GM23338 (cell line): Measurements from ENCODE around the gene ESR1. TPM values are rescaled to one million over a fixed set of nuclear protein-coding genes. Genes with fewer than 3 reads are reported as not detected.
A peak's percentile ranks its signal among the peaks of the same experiment; 100 is the strongest.

Source experiments
- ATAC-seq: fragments of 200-7000 bp; cut with Tn5 transposase; 3 replicates; pipeline ENCODE4 v1.9.1; 2020
- DNase-seq: peaks from one replicate; pipeline ENCODE4 v3.0.0-alpha.2; 2015; ENCODE audit warnings: low spot score
- H2AFZ ChIP-seq: fragments of 200-600 bp; sonication (generic); 2 replicates; pipeline ENCODE4 v1.8.0; 2016; ENCODE audit warnings: antibody characterized with exemption, mild to moderate bottlenecking, moderate library complexity
- H3F3A ChIP-seq: fragments of 200-600 bp; sonication (generic); replicated peaks from 2 replicates; pipeline ENCODE4 v1.8.0; 2017; ENCODE audit warnings: antibody characterized with exemption, mixed run types, low read depth
- H3K27ac ChIP-seq: fragments of 200-600 bp; sonication (generic); 2 replicates; pipeline ENCODE4 v1.6.1; 2016; ENCODE audit warnings: low read depth
- H3K27me3 ChIP-seq: fragments of 200-600 bp; sonication (generic); 2 replicates; pipeline ENCODE4 v1.8.0; 2016; ENCODE audit warnings: mild to moderate bottlenecking, mixed run types, moderate library complexity; ENCODE audit not compliant: insufficient read depth
- H3K36me3 ChIP-seq: fragments of 200-600 bp; sonication (generic); 2 replicates; pipeline ENCODE4 v1.8.0; 2016; ENCODE audit warnings: mild to moderate bottlenecking; ENCODE audit not compliant: insufficient read depth
- H3K4me1 ChIP-seq: fragments of 200-600 bp; sonication (generic); 2 replicates; pipeline ENCODE4 v1.8.0; 2016; ENCODE audit warnings: mild to moderate bottlenecking, moderate library complexity; ENCODE audit not compliant: insufficient read depth
- H3K4me2 ChIP-seq: fragments of 200-600 bp; sonication (generic); 2 replicates; pipeline ENCODE4 v1.7.1; 2017; ENCODE audit warnings: mixed run types
- H3K4me3 ChIP-seq: fragments of 200-600 bp; sonication (generic); 2 replicates; pipeline ENCODE4 v1.6.1; 2016; ENCODE audit warnings: mixed run types
- H3K79me2 ChIP-seq: fragments of 200-600 bp; sonication (generic); replicated peaks from 2 replicates; pipeline ENCODE4 v1.8.0; 2017; ENCODE audit warnings: mild to moderate bottlenecking; ENCODE audit not compliant: insufficient read depth
- H3K9me2 ChIP-seq: fragments of 200-600 bp; sonication (generic); 2 replicates; pipeline ENCODE4 v1.8.0; 2017; ENCODE audit not compliant: insufficient read depth
- H4K20me1 ChIP-seq: fragments of 200-600 bp; sonication (generic); replicated peaks from 2 replicates; pipeline ENCODE4 v1.8.0; 2017; ENCODE audit warnings: mild to moderate bottlenecking; ENCODE audit not compliant: insufficient read depth
- H3K27ac Mint-ChIP-seq: 2 replicates; pipeline ENCODE4 v1.8.0; 2020; ENCODE audit warnings: inconsistent platforms, mild to moderate bottlenecking, moderate library complexity, mixed read lengths
- H3K27me3 Mint-ChIP-seq: 3 replicates; pipeline ENCODE4 v1.8.0; 2022; ENCODE audit warnings: low read depth, mild to moderate bottlenecking, moderate library complexity, mixed read lengths, inconsistent platforms; ENCODE audit not compliant: insufficient read depth, poor library complexity
- H3K36me3 Mint-ChIP-seq: 3 replicates; pipeline ENCODE4 v1.8.0; 2021; ENCODE audit warnings: low read depth, mild to moderate bottlenecking, inconsistent platforms, moderate library complexity, mixed read lengths
- H3K4me1 Mint-ChIP-seq: 3 replicates; pipeline ENCODE4 v1.8.0; 2020; ENCODE audit warnings: mild to moderate bottlenecking, inconsistent platforms, mixed read lengths
- H3K4me3 Mint-ChIP-seq: 3 replicates; pipeline ENCODE4 v1.8.0; 2021; ENCODE audit warnings: moderate library complexity, mild to moderate bottlenecking, inconsistent platforms, mixed read lengths
- H3K9me3 Mint-ChIP-seq: 3 replicates; pipeline ENCODE4 v1.8.0; 2020; ENCODE audit warnings: moderate library complexity, mild to moderate bottlenecking, inconsistent platforms, mixed read lengths
- CREB1 ChIP-seq: fragments of 250-450 bp; sonication (Bioruptor Pico); IDR thresholded peaks from 2 replicates; pipeline ENCODE4 v1.5.0; 2020; ENCODE audit warnings: low read depth, mild to moderate bottlenecking, moderate library complexity
- EZH2 ChIP-seq: fragments of 200-600 bp; sonication (generic); IDR thresholded peaks from one replicate; pipeline ENCODE4 v1.8.0; 2017; ENCODE audit warnings: antibody characterized with exemption, mild to moderate bottlenecking, low read depth; ENCODE audit not compliant: unreplicated experiment
- JUNB ChIP-seq: IDR thresholded peaks from one replicate; pipeline ENCODE4 v1.6.1; 2016; ENCODE audit warnings: antibody characterized with exemption; ENCODE audit not compliant: unreplicated experiment
- NANOG ChIP-seq: IDR thresholded peaks from 2 replicates; pipeline ENCODE4 v1.6.1; 2016; ENCODE audit warnings: antibody characterized with exemption, borderline replicate concordance
- POLR2AphosphoS5 ChIP-seq: IDR thresholded peaks from 2 replicates; pipeline ENCODE4 v1.6.1; 2016; ENCODE audit warnings: antibody characterized with exemption, low read depth
- STAT1 ChIP-seq: IDR thresholded peaks from one replicate; pipeline ENCODE4 v1.6.1; 2016; ENCODE audit warnings: antibody characterized with exemption; ENCODE audit not compliant: unreplicated experiment
- ZNF114 ChIP-seq: fragments of 250-450 bp; sonication (Bioruptor Pico); IDR thresholded peaks from 2 replicates; pipeline ENCODE4 v1.5.0; 2020; ENCODE audit warnings: mild to moderate bottlenecking, moderate library complexity
- polyA plus RNA-seq: library from polyadenylated mRNA; unstranded; fragments of >200 nt; fragmentation: Nextera tagmentation; extraction: Ambion mirVana; gene quantifications from 2 replicates; pipeline ENCODE4 v1.2.1, GENCODE V29; 2016
- total RNA-seq: library from RNA; depleted of rRNA; stranded (reverse); fragments of >200 nt; shearing (Covaris generic); gene quantifications from 2 replicates; pipeline ENCODE4 v1.2.3, GENCODE V29; 2014
- TF ChIP-seq, protein P1 (sequence below), 2 experiments: fragments of 200-600 bp in 1 of 2; sonication (generic) in 1 of 2; conservative IDR thresholded peaks; 2 replicates each; pipeline versions ENCODE4 v1.5.1 to v1.6.1; 2016 to 2017; ENCODE audit warnings: antibody characterized with exemption in 2 of 2, low read depth in 2 of 2, mild to moderate bottlenecking in 2 of 2, moderate library complexity in 1 of 2
- TF ChIP-seq, protein P2 (sequence below): IDR thresholded peaks from one replicate; pipeline ENCODE4 v1.6.1; 2018; ENCODE audit warnings: antibody characterized with exemption; ENCODE audit not compliant: unreplicated experiment
- TF ChIP-seq, protein P3 (sequence below): IDR thresholded peaks from 2 replicates; pipeline ENCODE4 v1.6.1; 2016; ENCODE audit warnings: antibody characterized with exemption

ESR1 gene
- total and polyA plus RNA-seq, 2 experiments from 2014 or later: 0.94 TPM; not detected in 1

DNA sequence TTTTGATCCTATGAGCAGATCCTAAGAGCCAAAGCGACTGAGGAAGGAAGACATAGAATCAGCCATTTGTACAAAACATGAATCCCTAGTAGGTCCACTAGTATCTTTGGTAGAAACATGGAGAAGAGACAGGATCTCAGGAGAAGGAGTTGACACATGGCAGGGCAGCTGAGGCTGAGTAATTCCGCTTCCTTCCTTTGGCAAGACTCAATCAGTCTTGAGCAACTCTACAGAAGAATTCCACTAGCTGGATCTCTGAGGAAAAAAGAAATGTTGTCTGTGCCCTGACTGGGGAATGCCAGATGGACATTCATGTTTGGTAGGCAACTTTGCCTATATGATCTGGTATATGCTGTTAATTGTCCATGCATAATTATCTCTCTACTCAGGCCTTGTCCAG lies 35.3 kb downstream of the ESR1 start:
- Histone ChIP-seq H3K4me2 (no peak overlapping the region), H3K9me2 (peaks cover 5% of the 10 kb centered on the region; the same call in 1 of the 2 replicates), H3K27ac (no peak overlapping the region), H3K4me1 (no peaks in the 10 kb centered on the region), H2AFZ (0 out of 2 replicates have a peak overlapping the region, but pooled peaks have one; percentile 23), H3K79me2 (no peaks in the 10 kb centered on the region), H3K4me3 (no peak overlapping the region), H3F3A (no peaks in the 10 kb centered on the region), H4K20me1 (no peaks in the 10 kb centered on the region), H3K27me3 (no peaks in the 10 kb centered on the region), H3K36me3 (no peaks in the 10 kb centered on the region)
- H3K4me3 Mint-ChIP-seq: no peak overlapping the region
- TF ChIP-seq STAT1: no peak
- TF ChIP-seq, protein P1, sequence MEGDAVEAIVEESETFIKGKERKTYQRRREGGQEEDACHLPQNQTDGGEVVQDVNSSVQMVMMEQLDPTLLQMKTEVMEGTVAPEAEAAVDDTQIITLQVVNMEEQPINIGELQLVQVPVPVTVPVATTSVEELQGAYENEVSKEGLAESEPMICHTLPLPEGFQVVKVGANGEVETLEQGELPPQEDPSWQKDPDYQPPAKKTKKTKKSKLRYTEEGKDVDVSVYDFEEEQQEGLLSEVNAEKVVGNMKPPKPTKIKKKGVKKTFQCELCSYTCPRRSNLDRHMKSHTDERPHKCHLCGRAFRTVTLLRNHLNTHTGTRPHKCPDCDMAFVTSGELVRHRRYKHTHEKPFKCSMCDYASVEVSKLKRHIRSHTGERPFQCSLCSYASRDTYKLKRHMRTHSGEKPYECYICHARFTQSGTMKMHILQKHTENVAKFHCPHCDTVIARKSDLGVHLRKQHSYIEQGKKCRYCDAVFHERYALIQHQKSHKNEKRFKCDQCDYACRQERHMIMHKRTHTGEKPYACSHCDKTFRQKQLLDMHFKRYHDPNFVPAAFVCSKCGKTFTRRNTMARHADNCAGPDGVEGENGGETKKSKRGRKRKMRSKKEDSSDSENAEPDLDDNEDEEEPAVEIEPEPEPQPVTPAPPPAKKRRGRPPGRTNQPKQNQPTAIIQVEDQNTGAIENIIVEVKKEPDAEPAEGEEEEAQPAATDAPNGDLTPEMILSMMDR (conservative IDR thresholded peaks at IDR 0.05; ENCODE audit: low read depth in 2 of 2): no peak
- TF ChIP-seq EZH2: no peak
- no peak for TF ChIP-seq ZNF114 (CRISPR knock-in tag)
- no peak for TF ChIP-seq NANOG
- TF ChIP-seq, protein P2, sequence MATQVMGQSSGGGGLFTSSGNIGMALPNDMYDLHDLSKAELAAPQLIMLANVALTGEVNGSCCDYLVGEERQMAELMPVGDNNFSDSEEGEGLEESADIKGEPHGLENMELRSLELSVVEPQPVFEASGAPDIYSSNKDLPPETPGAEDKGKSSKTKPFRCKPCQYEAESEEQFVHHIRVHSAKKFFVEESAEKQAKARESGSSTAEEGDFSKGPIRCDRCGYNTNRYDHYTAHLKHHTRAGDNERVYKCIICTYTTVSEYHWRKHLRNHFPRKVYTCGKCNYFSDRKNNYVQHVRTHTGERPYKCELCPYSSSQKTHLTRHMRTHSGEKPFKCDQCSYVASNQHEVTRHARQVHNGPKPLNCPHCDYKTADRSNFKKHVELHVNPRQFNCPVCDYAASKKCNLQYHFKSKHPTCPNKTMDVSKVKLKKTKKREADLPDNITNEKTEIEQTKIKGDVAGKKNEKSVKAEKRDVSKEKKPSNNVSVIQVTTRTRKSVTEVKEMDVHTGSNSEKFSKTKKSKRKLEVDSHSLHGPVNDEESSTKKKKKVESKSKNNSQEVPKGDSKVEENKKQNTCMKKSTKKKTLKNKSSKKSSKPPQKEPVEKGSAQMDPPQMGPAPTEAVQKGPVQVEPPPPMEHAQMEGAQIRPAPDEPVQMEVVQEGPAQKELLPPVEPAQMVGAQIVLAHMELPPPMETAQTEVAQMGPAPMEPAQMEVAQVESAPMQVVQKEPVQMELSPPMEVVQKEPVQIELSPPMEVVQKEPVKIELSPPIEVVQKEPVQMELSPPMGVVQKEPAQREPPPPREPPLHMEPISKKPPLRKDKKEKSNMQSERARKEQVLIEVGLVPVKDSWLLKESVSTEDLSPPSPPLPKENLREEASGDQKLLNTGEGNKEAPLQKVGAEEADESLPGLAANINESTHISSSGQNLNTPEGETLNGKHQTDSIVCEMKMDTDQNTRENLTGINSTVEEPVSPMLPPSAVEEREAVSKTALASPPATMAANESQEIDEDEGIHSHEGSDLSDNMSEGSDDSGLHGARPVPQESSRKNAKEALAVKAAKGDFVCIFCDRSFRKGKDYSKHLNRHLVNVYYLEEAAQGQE: no peak
- H3K27me3 Mint-ChIP-seq: no peaks in the 10 kb centered on the region
- ATAC-seq: no peak
- no peak for DNase-seq
- no peak overlapping the region for H3K27ac Mint-ChIP-seq
- H3K4me1 Mint-ChIP-seq: peaks cover 3% of the 10 kb centered on the region; the same call in 1 of the 3 replicates
- no peaks in the 10 kb centered on the region for H3K36me3 Mint-ChIP-seq
- H3K9me3 Mint-ChIP-seq: no peaks in the 10 kb centered on the region

DNA sequence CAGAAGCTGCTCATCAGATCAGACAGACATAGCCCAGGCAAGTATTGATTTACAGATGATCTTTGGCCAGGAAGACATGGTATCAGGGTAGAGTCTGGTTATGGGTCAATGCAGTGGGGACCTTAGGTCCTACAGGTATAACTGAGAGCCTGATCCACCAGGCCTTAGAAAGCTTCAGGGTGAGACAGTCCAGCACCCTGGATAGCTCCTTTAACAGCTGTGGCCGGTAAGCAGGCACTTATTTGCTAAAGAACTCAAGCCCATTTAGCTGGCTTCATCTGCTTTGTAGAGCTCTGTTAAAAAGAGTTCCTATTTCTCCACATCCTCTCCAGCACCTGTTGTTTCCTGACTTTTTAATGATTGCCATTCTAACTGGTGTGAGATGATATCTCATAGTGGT lies 39.6 kb downstream of the ESR1 start:
- no peak overlapping the region for H3K27ac Mint-ChIP-seq
- no peak for TF ChIP-seq NANOG
- TF ChIP-seq POLR2AphosphoS5: no peak
- TF ChIP-seq JUNB: no peak
- TF ChIP-seq CREB1 (CRISPR knock-in tag): no peak
- TF ChIP-seq, protein P3, sequence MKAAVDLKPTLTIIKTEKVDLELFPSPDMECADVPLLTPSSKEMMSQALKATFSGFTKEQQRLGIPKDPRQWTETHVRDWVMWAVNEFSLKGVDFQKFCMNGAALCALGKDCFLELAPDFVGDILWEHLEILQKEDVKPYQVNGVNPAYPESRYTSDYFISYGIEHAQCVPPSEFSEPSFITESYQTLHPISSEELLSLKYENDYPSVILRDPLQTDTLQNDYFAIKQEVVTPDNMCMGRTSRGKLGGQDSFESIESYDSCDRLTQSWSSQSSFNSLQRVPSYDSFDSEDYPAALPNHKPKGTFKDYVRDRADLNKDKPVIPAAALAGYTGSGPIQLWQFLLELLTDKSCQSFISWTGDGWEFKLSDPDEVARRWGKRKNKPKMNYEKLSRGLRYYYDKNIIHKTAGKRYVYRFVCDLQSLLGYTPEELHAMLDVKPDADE: no peak
- TF ChIP-seq, protein P2: peak; percentile 85
- Histone ChIP-seq H3K4me1 (no peaks in the 10 kb centered on the region), H3K27me3 (no peaks in the 10 kb centered on the region), H3K27ac (no peak overlapping the region), H3K4me3 (no peak overlapping the region), H4K20me1 (no peaks in the 10 kb centered on the region), H2AFZ (no peak overlapping the region), H3K36me3 (no peaks in the 10 kb centered on the region), H3K79me2 (no peaks in the 10 kb centered on the region), H3K4me2 (no peak overlapping the region), H3K9me2 (peaks cover 5% of the 10 kb centered on the region; the same call in 1 of the 2 replicates), H3F3A (no peaks in the 10 kb centered on the region)
- H3K4me3 Mint-ChIP-seq: no peak overlapping the region
- peaks cover 3% of the 10 kb centered on the region; the same call in 1 of the 3 replicates for H3K4me1 Mint-ChIP-seq
- no peaks in the 10 kb centered on the region for H3K36me3 Mint-ChIP-seq
- no peaks in the 10 kb centered on the region; the same call in 2 of the 3 replicates for H3K9me3 Mint-ChIP-seq
- no peaks in the 10 kb centered on the region for H3K27me3 Mint-ChIP-seq
- peak; percentile 82 for ATAC-seq
- peak; percentile 75 for DNase-seq
